NCI-H774 (cell line): ENCODE results near the gene ACSF3.
A peak's percentile ranks its signal among the peaks of the same experiment; 100 is the strongest.

Experiments used
- DNase-seq: peaks from one replicate; lab custom pipeline; 2025; lab: John Stamatoyannopoulos, UW

ACSF3 gene

DNA sequence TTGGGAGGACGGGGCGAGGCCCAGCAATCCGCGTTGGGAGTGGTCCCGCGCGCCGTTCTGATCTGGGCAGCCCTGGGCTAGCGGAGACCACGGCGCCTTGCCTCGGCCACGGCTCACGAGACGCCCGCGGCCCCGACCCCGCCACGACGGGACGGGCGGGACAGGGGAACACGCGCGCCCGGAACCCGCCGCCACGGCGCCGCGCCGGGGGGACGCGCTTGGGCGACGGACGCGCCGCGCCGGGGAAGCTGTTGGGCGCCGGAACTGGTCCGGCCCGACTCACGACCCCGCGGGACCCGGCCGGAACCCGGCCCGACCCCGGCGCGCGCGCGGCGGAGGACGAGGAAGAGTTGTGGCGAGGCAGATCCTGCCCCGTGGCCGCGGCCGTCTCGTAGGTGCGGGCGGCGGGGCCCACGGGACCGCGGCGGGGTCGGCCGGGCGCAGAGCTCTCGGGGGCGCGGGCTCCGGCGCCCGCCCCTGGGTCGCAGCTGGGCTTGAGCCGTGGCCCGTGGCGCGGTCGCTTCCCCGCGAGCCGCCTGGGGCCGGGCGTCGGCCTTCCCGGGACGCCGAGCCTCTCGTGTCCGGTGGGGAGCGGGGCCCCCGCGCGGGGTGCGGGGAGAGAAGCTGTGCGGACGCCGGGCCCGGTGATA is at the start of gene ACSF3:
ACSF3 (plus strand) TSS at position 251 of the 650 bp plus-strand sequence. CDS start 6,830 bp downstream, outside the sequence.
- DNase-seq, result peak; percentile 3

DNA sequence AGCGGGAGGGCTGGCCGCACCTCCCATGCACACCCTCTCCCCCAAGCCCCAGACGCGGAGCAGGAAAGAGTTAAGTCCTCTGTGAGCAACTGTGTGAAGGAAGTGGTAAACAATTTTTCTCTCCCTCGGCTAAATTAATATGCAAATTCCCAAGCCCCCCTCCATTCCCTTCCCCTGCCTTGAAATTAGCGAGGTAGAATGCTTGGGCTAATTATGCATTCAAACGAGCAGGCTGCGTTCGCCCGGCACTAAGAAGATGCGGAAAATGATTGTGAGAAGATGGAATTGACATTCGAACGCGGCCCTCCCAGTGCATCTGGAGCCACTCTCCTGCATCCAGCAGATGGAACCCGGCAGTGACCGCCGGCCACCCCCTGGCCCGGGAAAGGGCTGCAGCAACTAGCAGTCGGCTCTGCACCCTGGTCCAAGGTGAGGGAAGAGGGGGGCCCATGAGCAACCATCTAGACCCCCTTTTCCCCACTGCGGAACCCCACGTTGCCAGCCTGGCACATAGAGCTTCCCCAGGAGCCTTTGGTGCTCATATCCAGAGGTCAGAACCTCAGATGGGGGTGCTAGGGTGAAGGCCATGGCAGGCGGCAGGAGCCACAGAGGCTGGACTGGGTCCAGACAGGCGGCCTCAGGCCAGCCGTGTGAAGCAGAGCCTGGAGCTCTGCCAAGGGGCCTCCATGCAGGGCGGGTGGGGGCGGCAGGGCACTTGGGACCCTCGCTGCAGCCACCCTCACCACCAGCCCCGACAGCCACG is 49.1 kb upstream of the ACSF3 start:
- DNase-seq, result no peak

DNA sequence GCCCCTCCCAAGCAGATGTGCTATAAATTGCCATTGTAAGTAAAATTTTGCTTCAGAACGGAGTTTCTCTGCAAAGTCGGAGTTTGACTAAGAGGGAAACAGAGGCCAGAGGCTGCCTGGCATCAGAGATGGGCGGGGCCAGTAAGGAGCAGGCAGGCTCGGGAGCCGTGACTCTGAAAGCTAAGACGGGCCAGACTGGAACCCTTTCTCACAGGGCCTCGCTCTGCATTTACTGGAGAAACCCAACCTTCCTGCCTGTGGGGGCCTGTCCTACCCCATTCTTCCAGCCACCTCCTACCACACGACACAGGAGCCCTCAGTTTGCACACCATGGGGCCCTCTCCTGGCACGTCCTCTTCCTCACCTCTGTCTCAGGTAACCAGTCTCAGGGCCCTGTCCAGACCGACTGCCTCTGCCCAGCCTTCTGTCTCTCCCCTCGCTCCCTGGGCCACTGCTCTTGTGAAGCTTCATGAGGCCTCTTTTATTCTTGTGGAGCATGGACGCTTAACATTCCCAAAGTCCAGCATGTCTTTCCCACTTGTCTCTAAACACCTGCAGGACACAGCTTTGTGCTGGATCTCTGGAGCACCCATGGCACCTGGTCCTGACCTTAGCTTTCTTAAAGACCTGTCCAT is 48.4 kb upstream of the ACSF3 start:
- DNase-seq, result no peak

DNA sequence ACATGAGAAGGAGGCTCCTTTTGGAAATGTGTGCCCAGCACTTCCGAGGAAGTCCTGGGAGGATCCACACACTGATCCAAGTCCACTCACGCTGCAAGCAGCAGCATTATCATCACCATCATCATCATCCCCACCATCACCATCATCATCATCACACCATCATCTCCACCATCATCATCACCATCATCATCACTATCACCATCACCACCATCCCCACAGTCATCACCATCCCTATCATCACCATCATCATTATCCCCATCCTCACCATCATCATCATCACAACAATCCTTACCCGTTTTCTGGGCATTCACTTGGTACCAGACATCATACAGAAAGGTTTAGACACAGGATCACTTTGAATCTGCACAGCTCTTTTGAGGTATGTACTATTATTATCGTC is 47.8 kb upstream of the ACSF3 start:
- no peak for DNase-seq

DNA sequence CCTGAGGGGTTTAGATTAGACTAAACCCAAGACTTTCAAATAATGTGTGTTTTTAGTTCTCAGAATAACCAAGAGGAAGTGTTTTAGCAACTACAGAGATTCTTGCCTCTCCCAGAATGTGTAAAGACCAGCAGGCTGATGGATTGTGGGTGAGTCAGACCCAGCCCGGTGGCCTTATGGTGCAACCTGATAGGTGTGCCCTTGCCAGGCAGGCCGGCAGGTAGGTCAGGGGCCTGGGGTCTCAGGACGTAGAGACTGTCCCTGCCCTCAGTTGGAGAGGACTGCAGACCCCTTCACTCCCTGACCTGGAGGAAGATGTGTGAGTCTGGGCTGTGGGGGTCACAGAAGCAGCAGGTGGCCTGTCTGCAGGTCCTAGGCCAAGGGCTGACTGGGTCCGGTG is 47.2 kb upstream of the ACSF3 start:
- no peak for DNase-seq

DNA sequence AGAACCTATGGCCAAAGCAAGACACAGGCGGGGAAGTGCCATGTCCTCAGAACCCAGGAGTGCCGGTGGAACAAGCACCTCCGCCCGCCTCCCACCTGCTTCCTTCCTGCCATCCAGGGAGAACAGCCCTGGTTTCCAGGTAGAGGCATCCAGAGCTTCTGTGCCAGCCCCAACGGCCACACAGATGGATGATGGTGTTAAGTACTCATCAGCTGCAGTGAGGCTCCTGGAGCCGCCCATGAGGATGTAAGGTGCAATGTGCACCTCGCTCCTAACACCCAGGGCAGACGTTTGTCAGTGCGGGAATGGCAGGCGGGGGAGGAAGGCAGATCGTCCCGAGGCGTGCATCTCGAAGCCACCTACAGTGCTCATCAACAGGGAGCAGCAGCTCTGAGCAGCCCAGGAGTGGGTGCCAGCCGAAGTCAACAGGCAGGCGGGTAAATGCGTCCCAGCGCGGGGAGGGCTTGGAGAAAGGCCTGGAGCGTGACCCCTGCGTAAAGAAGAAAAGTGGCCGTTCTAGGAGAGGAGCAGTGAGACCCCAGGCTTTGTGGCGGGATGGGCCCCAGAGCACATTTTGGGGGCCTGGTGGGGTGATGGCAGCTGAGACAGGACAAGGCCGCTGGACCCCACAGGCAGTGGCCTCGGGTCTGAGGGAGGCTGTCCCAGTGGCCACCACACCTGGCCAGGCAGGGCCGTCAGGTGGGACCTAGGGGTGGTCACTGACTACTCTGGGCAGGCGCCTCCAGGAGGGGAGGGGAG is 46.1 kb upstream of the ACSF3 start:
- DNase-seq, result no peak

DNA sequence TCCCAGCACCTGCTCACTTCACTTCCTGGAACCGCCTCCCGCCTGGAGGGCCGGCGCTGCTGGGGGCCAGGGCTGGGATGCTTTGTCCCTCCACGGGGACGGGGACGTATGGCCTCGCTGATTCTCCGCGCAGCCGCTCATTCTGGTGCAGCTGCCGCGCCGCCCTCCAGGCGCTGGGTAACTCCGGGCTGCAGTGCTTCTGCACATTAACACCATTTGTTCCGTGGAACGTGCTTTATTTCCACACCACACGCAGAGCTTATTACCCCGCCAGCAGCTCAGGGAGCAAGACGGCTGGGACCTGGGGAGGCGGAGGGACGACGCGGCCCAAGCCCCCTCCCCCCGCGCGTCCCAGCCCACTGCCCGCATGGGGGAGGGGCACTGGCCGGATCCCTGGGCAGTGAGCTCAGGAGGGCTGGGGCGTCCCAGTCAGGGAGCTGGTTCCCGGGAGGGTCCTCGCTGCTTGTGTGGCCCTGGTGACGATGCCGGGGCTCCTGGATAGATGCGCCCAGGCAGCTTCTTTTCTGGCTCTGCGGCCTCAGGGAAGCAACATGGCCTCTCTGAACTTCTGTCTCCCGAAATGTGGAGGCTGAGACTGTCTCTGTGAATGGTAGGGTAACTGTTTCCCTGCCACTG is 45.4 kb upstream of the ACSF3 start:
- DNase-seq, result no peak

DNA sequence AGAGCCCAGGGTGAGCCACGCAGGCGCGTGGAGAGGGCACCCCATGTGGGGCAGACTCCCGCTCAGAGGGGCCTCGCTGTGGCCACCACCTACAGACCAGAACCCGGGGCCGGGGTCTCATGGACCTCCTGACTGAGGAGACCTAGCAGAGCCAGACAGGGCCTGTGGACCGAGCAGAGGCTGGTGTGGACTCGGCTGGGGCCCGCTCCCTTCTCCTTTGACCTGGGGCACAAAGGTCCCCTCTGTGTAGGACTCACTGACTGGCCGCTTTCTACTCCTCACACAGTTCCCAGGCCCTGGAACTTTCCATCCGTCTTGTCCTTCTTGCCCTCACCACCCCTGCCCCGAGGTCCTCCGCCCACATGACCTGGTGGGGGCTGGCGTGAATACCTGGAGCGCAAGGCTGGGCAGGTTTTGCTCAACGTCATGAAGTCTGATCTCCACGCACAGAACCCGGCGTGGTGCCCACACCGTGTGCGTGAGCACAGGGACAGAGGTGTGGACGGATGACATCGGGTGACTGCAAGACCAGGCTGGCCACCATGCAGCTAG is 44.7 kb upstream of the ACSF3 start:
- DNase-seq, result no peak

DNA sequence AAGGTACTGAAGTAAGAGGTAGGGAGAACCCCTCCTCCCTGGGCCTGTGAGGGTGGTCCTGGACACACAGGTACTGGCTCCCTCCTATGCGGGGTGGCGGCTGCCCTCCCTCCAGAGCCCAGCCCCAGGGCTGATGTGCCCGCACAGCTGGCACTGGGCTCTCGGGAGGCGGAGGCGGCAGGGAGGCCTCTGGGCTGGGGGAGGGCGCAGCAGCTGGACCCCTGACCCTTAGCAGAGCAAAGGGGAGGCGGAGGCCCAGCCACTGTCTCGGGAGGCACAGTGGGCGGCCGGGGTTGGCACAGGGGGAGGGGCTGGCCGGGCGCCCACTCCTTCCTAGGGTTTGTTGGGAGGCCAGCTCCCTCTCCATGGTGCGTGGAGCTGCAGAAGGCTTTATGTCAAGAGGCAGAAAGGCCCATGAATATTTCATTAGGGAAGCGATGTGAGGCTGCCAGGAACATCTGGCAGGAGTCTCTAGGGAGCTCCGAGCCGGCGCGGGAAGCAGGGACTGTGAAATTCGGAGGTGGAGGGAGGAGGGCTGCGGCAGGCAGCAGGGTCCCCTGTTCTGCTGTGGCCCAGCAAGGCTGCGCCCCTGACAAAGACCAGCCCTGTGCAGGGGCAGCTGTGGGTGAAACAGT is 44.1 kb upstream of the ACSF3 start:
- no peak for DNase-seq

DNA sequence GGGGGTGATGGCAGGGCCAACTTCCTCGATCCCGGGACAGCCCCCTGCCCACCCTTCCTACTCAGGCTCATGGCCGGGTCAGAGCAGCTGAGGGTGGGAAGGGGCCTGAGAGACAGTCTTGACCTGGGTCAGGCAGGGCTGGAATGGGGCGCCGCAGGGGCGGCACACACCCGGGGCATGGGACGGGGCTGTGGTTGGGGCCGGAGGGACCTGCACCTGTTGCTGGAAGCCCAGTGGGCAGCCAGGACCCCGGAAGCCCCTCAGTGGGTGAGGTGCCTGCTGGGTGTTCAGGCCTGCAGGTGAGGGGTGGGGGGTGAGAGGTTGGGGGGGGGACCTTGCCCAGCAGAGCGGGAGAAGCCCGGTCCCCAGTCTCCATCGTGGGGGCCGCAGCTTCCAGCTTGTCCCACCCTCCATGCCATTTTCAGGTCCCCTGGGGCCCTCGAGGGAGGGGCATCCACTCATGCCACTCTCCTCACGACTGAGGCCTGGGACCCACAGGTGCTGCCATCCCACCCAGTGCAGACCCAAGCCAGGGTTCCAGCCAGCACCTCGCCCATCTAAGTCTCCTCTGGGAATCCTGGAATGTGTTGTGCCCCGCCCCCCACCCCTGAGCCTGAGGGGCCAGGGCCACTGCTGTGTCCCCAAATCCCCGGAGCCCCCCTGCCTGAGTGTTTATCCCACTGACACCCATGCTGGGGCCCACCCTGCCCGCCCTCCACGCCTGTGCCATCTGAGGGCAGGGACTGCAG is 43.4 kb upstream of the ACSF3 start:
- DNase-seq, result no peak

DNA sequence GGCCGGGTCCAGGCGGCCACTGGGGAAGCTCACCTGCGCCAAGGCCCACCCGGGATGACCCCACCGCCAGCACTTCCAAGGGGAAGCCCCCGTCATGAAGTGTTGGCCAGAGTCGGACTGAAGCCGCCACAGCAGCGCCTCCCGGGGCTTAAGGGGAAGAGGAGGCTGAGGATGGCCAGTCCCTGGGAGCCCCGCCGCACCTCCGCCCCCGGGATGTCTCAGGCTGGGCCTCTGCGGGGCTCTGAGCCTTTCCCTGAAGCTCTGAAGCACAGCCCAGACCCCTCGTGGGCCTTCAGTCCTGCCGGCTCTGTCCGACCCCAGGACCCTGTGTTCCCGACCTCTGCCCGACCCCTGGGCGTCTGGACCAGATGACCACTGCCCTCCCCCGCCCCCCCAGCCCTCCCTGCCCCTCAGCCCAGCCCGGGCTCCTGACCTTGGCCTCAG is 42.8 kb upstream of the ACSF3 start:
- no peak for DNase-seq

DNA sequence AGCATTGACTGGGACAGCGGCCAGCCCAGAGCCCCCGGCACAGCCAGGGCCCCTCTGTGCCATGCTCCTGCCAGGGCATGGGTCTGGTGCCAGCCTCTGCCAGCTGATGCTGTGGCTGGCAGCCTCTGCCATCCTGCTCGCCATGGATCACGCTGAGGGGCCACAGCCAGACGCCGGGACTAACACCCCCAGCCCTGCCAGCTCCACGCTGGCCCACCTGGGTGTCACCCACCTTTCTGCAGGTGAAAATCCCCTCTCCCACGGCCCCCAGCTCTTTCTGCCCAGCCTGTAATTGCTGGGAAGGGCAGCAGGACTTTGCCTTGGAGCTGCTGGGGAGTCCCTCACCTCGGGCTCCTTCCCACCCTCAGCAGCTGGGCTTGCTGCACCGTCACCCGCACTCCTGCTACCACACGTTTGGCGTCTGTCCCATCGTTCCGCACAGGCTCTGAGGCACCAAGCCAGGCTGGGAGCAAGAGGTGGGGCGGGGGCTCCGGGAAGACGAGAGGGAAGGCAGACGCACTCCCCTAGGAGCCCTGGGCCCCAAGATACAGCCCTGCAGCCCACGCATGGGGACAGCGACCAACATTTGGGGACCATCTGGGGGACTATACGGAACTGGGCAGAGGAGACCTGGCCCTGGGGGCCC is 42.0 kb upstream of the ACSF3 start:
- no peak for DNase-seq

DNA sequence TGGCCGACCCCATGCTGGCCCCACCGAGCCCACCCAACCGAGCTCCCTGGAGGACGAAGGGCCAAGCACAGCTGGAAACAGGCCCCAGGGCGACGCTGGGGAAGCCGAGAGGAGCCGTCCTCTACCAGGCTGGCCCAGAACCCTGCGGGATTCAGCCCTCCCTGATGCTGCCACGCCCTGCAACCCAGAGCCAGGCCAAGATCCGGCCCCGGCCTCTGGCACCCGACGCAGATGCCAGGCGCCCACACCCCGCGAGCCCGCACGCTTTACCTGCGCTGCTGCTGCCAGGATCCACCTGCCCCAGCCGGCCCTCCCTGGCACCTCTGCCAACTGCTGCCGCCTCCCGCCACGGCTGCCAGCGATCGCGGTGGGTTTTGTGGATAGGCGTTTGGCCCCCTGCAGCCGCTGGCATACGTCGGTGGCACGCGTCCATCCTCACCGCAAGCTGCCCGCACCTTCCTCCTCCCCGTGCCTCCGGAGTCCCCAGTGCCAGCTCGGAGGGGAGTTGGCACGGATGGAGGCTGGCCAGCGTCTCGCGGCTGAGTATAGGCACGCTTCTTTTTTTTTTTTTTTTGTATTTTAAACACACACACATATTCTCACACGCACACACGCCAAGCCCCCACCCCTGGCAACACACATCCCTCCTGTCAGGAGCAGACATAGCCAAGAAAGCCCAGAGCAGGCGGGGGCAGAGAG is 41.3 kb upstream of the ACSF3 start:
- DNase-seq, result no peak

DNA sequence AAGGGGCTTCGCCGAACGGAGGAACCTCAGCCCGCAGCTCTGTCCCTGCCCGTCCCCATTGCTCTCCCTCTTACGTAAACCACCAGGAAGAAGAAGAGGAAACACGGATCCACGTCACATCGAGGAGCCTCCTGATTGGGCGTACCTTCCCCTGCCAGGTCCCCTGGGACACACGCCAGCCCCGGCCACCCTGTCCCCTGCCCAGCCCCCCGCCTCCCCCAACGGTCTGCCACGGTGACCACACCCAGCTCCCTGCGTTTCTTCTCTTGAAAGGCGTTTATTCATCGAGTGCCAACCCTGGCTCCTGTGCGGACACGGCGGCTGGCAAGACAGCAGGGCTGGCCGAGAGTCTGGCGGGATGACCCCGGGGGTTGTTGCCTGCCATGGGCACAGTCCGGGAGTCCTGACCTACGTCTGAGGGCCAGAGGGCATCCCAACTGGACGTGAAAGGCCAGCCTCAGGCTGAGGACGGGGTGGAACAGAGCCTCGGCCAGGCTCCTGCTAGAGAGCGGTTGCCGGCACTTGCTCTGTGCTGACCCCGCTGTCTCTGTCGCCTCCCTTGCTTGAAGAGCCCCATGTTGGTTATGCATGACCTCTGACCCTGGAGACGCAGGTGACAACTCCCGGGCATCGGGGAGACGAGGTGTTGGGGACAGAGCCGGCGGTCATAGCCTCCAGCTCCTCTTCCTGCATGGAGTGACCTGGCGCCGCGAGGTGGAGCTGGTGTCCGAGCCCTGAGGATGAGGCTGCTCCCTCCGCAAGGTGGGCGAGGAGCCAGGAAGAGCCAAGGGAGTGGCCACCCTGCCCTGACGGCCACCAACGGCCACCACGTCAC is 40.5 kb upstream of the ACSF3 start:
- peak; percentile 35 for DNase-seq

DNA sequence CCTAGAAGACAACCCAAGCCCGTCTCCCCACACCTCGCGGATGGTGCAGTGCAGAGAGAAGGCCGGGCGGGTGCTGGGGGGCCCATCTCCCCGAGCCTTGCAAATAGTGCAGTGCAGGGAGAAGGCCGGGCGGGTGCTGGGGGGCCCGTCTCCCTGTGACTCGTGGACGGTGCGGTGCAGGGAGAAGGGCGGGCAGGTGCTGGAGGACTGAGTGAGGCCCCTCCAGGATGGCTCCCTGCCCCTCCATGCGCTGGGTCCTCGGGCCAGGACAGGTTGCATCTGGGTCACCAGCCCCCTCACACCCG is 40.0 kb upstream of the ACSF3 start:
- no peak for DNase-seq

DNA sequence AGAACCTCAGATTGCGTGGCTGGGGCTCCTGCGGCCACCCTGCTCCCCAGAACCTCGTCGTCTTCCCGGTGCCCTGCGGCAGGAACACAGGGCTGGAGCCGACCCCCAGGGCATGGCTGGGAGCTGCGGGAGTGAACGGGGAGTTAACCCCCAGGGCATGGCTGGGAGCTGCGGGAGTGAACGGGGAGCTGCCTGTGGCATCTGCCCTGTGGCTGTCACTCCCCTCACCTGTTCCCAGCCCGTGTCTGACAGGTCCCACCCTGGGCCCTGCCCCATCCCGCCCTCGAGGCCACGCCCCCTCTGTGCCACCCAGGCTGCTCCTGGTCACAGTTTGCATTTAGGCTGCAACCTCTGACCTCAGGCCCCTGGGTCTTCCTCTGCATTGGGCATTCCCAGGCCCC is 39.4 kb upstream of the ACSF3 start:
- no peak for DNase-seq

DNA sequence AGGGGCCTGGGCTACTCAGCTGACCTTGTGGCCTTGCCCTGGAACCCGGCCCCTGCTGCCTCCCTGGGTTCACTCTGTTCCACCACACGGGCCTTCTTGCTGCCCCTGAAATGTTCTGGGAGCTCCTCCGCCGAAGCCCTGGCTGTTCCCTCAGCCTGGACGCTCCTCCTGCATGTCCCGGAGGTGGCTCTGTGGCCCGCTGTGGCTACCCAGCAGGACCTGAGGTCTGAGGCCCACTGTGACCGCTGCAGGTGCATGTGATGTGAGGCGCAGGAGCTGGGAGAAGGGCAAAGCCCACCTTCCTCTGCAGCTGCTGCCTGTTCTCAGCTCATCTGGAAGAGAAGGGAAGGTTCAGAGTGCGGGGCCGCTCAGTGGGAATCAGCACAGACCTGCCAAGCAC is 38.9 kb upstream of the ACSF3 start:
- no peak for DNase-seq

DNA sequence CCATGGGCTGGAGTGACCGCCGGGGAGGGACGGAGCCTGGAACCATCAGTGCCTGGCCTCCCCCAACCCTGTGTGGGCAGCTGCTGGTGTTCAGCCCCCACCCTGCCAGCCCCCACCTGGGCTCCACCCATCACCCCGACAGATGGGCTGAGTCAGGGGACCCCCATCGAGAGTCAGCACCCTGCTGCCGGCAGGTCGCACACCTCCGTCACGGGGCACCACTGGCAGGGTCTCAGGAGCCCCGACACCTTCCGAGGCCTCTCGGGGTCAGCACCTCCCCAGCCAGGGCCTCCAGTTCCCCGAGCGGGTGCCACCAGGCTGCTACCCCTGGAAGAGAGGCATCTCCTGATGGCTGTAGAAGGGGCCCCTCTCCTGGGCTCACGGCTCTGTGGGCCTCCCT is 38.3 kb upstream of the ACSF3 start:
- no peak for DNase-seq
